ENCODE measurements around the gene CEND1.

Gene CEND1

GRCh38 chr11:789943-790342 is at the start of gene CEND1:
Gene CEND1, minus strand, starts transcription at chr11:790090. Its CDS starts 1,514 bp downstream, at chr11:788576.
- H3K36me3 ChIP-seq (ENCODE audit: low read depth): peaks cover 7% of the 10 kb centered on the region; the same call in 1 of the 2 replicates
- ATAC-seq (ENCODE audit: low read depth): no peak
- DNase-seq (ENCODE audit: low spot score): no peak
- H3K4me3 ChIP-seq (ENCODE audit: severe bottlenecking): no peak within 1 kb of the TSS
- no peaks in the 10 kb centered on the region for H3K9me3 ChIP-seq (ENCODE audit: severe bottlenecking)
- no peak within 1 kb of the TSS for H3K27ac ChIP-seq (ENCODE audit: poor library complexity, severe bottlenecking)
- peaks cover 9% of the 10 kb centered on the region for H3K27me3 ChIP-seq (ENCODE audit: insufficient read depth, poor library complexity, severe bottlenecking)
- H3K4me1 ChIP-seq (ENCODE audit: insufficient read depth, poor library complexity, severe bottlenecking): no peaks in the 10 kb centered on the region
- TF ChIP-seq CTCF (IDR thresholded peaks at IDR 0.05; ENCODE audit: poor library complexity, severe bottlenecking): no peak

GRCh38 chr11:839280-839623 is 49.4 kb upstream of the CEND1 start:
- ATAC-seq (ENCODE audit: low read depth): no peak
- no peaks in the 10 kb centered on the region for H3K9me3 ChIP-seq (ENCODE audit: severe bottlenecking)
- no peak for DNase-seq (ENCODE audit: low spot score)
- H3K27ac ChIP-seq (ENCODE audit: poor library complexity, severe bottlenecking): peak overlapping the region; percentile 97
- peaks cover 13% of the 10 kb centered on the region for H3K4me1 ChIP-seq (ENCODE audit: insufficient read depth, poor library complexity, severe bottlenecking)
- H3K27me3 ChIP-seq (ENCODE audit: insufficient read depth, poor library complexity, severe bottlenecking): no peaks in the 10 kb centered on the region
- peaks cover 56% of the 10 kb centered on the region for H3K36me3 ChIP-seq (ENCODE audit: low read depth)
- no peak for TF ChIP-seq CTCF (IDR thresholded peaks at IDR 0.05; ENCODE audit: poor library complexity, severe bottlenecking)
- no peak overlapping the region for H3K4me3 ChIP-seq (ENCODE audit: severe bottlenecking)

- DNase-seq (ENCODE audit: low spot score) (no peak), ATAC-seq (ENCODE audit: low read depth) (peak; percentile 2; the same call in 2 of the 3 replicates)
- Histone ChIP-seq H3K4me1 (ENCODE audit: insufficient read depth, poor library complexity, severe bottlenecking) (peaks cover 14% of the 10 kb centered on the region), H3K9me3 (ENCODE audit: severe bottlenecking) (no peaks in the 10 kb centered on the region), H3K27me3 (ENCODE audit: insufficient read depth, poor library complexity, severe bottlenecking) (no peaks in the 10 kb centered on the region), H3K27ac (ENCODE audit: poor library complexity, severe bottlenecking) (peak overlapping the region; percentile 97), H3K4me3 (ENCODE audit: severe bottlenecking) (no peak overlapping the region), H3K36me3 (ENCODE audit: low read depth) (peaks cover 56% of the 10 kb centered on the region)
- TF ChIP-seq CTCF (IDR thresholded peaks at IDR 0.05; ENCODE audit: poor library complexity, severe bottlenecking): peak; percentile 32
These were observed 48.8 kb upstream of the CEND1 start for GRCh38 chr11:838441-839279.

GRCh38 chr11:837990-838307 is 48.1 kb upstream of the CEND1 start:
- Histone ChIP-seq H3K36me3 (ENCODE audit: low read depth) (peaks cover 56% of the 10 kb centered on the region), H3K27me3 (ENCODE audit: insufficient read depth, poor library complexity, severe bottlenecking) (no peaks in the 10 kb centered on the region), H3K4me3 (ENCODE audit: severe bottlenecking) (no peak overlapping the region), H3K4me1 (ENCODE audit: insufficient read depth, poor library complexity, severe bottlenecking) (peaks cover 14% of the 10 kb centered on the region), H3K27ac (ENCODE audit: poor library complexity, severe bottlenecking) (peak overlapping the region; percentile 97), H3K9me3 (ENCODE audit: severe bottlenecking) (no peaks in the 10 kb centered on the region)
- no peak for TF ChIP-seq CTCF (IDR thresholded peaks at IDR 0.05; ENCODE audit: poor library complexity, severe bottlenecking)
- DNase-seq (ENCODE audit: low spot score) (no peak), ATAC-seq (ENCODE audit: low read depth) (no peak)
